Activated T-helper 9 cell treated with anti-CD3 and anti-CD28 coated beads, Interleukin-2, amount 50 U/mL, for 16 hours (primary cell): ENCODE measurements around the gene SRSF11.
"Not testable (repeated sequence)": the region's sequence is repeated elsewhere in the genome, so short reads cannot be mapped to it uniquely, and the experiment has no call there.

ENCODE experiments used
- DNase-seq: peaks from one replicate; pipeline ENCODE4 v3.0.0-alpha.2; 2020; ENCODE audit warnings: low read depth

The SRSF11 gene

DNA sequence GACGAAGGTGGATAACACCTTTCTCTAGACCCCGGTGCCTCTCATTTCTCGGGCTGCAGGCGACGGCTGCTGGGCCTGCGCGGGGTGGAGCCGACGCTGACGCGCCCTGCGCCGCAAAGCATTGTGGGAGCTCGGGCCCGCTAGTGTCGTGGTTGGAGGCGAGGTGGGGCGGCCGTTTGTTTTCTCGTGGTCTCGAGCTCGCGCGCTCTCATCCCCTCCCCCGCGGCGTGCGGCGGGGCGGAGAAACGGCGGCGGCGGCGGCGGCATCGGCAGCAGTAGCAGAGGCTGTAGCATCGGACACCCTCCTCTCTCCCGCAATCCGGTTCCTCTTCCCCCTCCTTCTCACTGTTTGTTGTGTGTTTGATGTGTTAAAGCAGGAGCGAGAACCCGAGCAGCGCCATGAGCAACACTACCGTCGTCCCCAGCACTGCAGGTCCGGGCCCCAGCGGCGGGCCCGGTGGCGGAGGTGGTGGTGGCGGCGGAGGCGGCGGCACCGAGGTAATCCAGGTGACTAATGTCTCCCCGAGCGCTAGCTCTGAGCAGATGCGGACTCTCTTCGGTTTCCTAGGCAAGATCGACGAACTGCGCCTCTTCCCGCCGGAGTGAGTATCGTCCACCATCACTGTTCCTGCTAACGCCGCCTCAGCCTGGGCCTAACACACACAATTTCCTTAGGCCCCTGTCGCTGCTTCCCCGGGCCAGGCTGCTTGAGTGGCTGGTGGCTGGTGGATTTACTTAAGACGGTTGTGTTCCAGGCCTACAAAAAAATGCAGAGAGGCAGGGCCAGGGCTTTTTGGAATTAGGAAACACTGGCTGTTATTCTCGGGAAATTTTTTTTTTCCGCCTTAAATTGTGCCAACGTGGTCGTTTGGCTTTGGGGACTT, at the start of gene SRSF11:
TSS of gene SRSF11 (plus strand) at position 143 of the 884 bp plus-strand sequence. CDS start at position 400, 257 bp downstream.
- DNase-seq = peak; percentile 97

GRCh38 chr1:70171512-70171911, 49.7 kb upstream of the SRSF11 start:
- no peak for DNase-seq

DNA sequence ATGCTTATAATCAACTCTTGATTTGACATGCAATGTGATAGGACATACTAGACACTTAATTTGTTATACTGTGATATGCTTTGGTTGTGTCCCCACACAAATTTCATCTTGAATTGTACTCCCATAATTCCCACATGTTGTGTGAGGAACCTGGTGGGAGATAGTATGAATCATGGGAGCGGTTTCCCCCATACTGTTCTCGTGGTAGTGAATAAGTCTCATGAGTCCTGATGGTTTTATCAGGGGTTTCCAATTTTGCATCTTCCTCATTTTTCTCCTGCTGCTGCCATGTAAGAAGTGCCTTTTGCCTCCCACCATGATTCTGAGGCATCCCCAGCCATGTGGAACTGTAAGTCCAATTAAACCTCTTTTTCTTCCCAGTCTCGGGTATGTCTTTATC, 36.0 kb upstream of the SRSF11 start:
- DNase-seq = not testable (repeated sequence)

DNA sequence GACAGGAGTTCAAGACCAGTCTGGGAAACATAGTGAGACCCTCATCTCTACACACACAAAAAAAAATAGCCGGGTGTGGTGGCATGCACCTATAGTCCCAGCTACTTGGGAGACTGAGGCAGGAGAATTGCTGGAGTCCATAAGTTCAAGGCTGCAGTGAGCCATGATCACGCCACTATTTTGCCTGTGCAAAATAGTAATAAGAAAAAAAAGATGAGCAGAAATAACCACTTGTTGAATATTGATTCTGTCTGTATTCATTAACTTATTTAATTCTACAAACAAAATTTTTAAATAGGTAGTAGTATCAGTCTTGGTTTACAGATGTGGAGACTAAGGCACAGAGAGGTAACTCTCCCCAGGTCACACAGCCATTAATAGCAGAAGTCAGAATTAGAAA, 32.7 kb upstream of the SRSF11 start:
- no peak for DNase-seq

DNA sequence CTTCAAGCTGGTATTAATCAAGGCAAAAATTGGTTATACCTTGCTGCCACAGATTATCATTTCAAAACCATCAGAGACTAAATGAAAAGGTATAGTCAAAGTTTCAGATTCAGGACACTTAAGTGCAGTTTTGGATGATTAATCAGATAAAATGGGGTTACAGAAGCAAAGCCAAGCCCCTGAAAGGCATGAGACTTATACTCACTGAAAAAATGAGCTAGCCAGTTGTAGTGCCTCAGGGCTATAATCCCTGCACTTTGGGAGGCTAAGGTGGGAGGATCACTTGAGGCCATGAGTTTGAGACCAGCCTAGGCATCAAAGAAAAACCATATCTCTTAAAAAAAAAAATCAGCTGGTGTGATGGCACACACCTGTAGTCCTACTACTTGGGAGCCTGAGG, 31.0 kb upstream of the SRSF11 start:
- DNase-seq = no peak

DNA sequence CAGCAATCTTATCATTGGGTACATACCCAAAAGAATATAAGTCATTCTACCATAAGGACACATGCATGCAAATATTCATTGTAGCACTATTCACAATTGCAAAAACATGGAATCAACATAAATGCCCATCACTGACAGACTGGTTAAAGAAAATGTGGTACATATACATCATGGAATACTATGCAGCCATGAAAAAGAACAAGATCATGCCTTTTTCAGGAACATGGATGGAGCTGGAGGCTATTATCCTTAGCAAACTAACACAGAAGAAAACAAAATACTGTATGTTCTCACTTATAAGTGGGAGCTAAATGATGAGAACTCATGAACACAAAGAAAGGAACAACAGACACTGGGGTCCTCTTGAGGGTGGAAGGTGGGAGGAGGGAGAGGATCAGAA, 28.7 kb upstream of the SRSF11 start:
- DNase-seq = not testable (repeated sequence)

DNA sequence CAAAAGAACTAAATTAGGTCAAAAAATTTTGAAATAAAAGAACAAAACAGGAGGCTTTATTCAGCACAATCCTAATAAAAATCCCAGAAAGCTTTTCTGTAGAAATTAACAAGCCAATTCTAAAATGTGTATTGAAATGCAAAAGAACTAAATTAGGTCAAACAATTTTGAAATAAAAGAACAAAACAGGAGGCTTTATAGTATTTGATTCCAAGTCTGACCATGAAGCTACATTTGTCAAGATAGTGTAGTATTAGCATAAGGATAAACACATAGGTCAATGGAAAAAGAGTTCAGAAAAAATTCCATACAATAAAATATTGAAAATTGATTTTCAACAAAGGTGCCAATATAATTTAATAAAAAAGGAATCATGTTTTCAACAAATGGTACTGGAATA, 26.6 kb upstream of the SRSF11 start:
- no peak for DNase-seq

DNA sequence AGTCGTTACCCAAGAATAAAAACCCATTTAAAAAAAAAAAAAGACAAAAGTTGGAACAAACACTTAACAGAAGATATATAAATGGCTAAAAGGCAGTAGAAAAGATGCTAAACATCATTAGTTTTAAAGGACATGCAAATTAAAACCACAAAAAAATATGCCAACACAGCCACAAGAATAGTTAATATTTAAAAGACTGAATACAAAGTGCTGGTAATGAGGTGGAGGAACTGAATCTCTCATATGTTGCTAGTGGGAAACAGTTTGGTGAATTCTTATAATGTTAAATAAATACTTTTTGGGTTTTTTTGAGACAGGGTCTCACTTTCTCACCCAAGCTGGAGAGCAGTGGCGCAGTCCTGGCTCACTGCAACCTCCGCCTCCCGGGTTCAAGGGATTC, 25.8 kb upstream of the SRSF11 start:
- no peak for DNase-seq

GRCh38 chr1:70196333-70196732, 24.8 kb upstream of the SRSF11 start:
- DNase-seq = no peak

GRCh38 chr1:70200065-70200464, 21.1 kb upstream of the SRSF11 start:
- DNase-seq = no peak

GRCh38 chr1:70202173-70202758, 18.9 kb upstream of the SRSF11 start:
- no peak for DNase-seq

GRCh38 chr1:70204139-70204538, 17.0 kb upstream of the SRSF11 start:
- no peak for DNase-seq

DNA sequence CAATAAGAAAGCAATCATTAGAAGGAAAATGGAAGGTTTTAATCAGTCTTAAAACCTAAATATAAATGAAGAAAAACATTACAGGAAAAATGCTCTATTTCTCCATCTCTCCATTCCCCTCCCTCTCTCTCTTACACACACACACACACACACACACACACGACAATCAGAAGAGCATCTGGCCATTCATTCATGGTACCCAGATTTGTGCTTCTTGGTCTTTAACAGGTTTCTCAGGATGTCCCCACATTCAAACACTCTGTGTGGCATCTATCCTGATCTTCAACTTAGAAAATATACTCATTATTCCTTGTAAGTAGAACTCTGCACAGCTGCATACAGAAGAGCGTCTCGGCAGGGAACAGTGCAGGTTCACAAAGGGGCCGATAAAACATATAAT, 16.6 kb upstream of the SRSF11 start:
- no peak for DNase-seq

GRCh38 chr1:70205071-70205433, 16.1 kb upstream of the SRSF11 start:
- DNase-seq = no peak

- DNase-seq = peak; percentile 93
These were observed 15.6 kb upstream of the SRSF11 start, which contains the start of gene LRRC40 for GRCh38 chr1:70205434-70206118. TSS of gene LRRC40 (minus strand) at chr1:70205579. CDS start at chr1:70205540, 39 bp downstream.

- DNase-seq = not testable (repeated sequence)
These were observed 14.3 kb upstream of the SRSF11 start for GRCh38 chr1:70206833-70207232.

DNA sequence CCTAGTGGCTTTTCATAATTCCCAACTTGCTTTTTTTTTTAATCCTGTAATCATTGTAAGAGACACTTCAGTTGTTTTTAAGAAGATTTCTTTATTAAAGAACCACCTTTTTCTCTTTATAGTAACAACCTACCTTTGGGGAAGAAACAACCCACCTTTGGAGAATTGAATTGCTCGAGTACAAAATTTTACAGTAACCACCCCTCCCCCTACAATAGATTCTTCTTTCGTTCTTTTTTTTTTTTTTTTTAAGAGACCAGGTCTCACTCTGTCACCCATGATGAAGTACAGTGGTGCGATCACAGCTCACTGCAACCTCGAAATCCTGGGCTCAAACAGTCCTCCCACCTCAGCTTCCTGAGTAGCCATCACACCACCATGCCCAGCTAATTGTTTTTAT, 13.7 kb upstream of the SRSF11 start:
- DNase-seq = no peak

DNA sequence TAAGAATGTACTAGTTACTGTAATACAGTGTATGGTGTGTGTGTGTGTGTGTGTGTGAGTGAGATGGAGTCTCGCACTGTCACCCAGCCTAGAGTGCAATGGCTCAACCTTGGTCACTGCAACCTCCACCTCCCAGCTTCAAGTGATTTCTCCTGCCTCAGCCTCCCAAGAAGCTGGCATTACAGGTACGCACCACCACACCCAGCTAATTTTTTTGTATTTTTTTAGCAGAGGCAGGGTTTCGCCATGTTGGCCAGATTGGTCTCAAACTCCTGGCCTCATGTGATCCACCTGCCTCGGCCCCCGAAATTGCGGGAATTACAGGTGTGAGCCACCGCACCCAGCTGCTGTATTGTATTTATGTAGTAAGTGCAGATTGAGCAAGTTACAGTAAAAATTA, 12.9 kb upstream of the SRSF11 start:
- DNase-seq = no peak

GRCh38 chr1:70210820-70211219, 10.4 kb upstream of the SRSF11 start:
- DNase-seq = no peak

GRCh38 chr1:70211541-70211940, 9.6 kb upstream of the SRSF11 start:
- DNase-seq = no peak

- DNase-seq = no peak
These were observed 1.2 kb upstream of the SRSF11 start for GRCh38 chr1:70220015-70220414.

- no peak for DNase-seq
These were observed 503 bp upstream of the SRSF11 start for GRCh38 chr1:70220517-70221237.
